K562 (cell line): Measurements from ENCODE around the gene CFDP1. TPM values are rescaled to one million over a fixed set of nuclear protein-coding genes. Genes with fewer than 3 reads are reported as not detected.

Experiments used
- CBX5 ChIP-seq: IDR thresholded peaks from 2 replicates; pipeline ENCODE4 v1.6.1; 2014; ENCODE audit warnings: low read depth, borderline replicate concordance
- FOSL1 ChIP-seq: fragments of 200-800 bp; sonication (Bioruptor generic); conservative IDR thresholded peaks from 2 replicates; pipeline ENCODE4 v1.6.1; 2016; ENCODE audit warnings: missing genetic modification characterization, missing compliant biosample characterization
- HLTF ChIP-seq: fragments of 450-650 bp; IDR thresholded peaks from 2 replicates; pipeline ENCODE4 v1.6.1; 2016
- KDM1A ChIP-seq, 2 experiments: fragments of 450-650 bp; IDR thresholded peaks; 2 replicates each; pipeline ENCODE4 v1.6.1; 2016; ENCODE audit warnings: mild to moderate bottlenecking in 2 of 2
- MCM7 ChIP-seq, 2 experiments: fragments of 450-650 bp; IDR thresholded peaks; 2 replicates each; pipeline ENCODE4 v1.6.1; 2016 to 2018
- MLLT1 ChIP-seq, 2 experiments: fragments of 450-650 bp; IDR thresholded peaks; 2 replicates each; pipeline ENCODE4 v1.6.1; 2016
- MTF1 ChIP-seq: fragments of 250-450 bp; sonication (Bioruptor Pico); IDR thresholded peaks from 2 replicates; pipeline ENCODE4 v1.9.0; 2021; ENCODE audit warnings: moderate library complexity, mild to moderate bottlenecking, inconsistent platforms, borderline replicate concordance
- PML ChIP-seq: IDR thresholded peaks from 2 replicates; pipeline ENCODE4 v1.6.1; 2012; ENCODE audit warnings: low read length, inconsistent platforms
- SIRT6 ChIP-seq: IDR thresholded peaks from one replicate; pipeline ENCODE4 v1.6.1; 2012; ENCODE audit warnings: low read depth, mild to moderate bottlenecking, control low read depth, inconsistent platforms, low read length, moderate library complexity
- SMARCE1 ChIP-seq: fragments of 450-650 bp; IDR thresholded peaks from 2 replicates; pipeline ENCODE4 v1.7.1; 2016; ENCODE audit warnings: mild to moderate bottlenecking
- ZC3H4 ChIP-seq: sonication (generic); formaldehyde crosslinking; IDR thresholded peaks from 2 replicates; pipeline ENCODE4 v1.9.0; 2021; ENCODE audit warnings: missing genetic modification reagents, borderline replicate concordance
- ZNF232 ChIP-seq: sonication (generic); formaldehyde crosslinking; IDR thresholded peaks from 2 replicates; pipeline ENCODE4 v1.8.0; 2022; ENCODE audit warnings: mild to moderate bottlenecking, missing genetic modification reagents
- ZSCAN32 ChIP-seq: fragments of 450-650 bp; formaldehyde crosslinking; IDR thresholded peaks from 2 replicates; pipeline ENCODE4 v1.4.0; 2020; ENCODE audit warnings: mild to moderate bottlenecking, moderate library complexity
- polyA plus RNA-seq, 8 experiments: library from polyadenylated mRNA; depleted of rRNA in 4 of 8; stranded (reverse) in 5 of 8; unstranded in 3 of 8; fragments of >200 nt; fragmentation: Nextera tagmentation in 2 of 8; fragmentation: Illumina TruSeq in 1 of 8; extraction: Ambion mirVana in 2 of 8; extraction: Trizol in 1 of 8; gene quantifications; 2 replicates each; pipeline versions ENCODE4 v1.2.1 to v1.2.3, GENCODE V29; 2011 to 2014; ENCODE audit warnings: inconsistent platforms in 1 of 8, missing spikeins in 1 of 8
- total RNA-seq, 7 experiments: library from RNA; depleted of rRNA in 6 of 7; stranded (reverse); fragments of >200 nt in 6 of 7; fragmentation: Illumina TruSeq in 2 of 7; extraction: Trizol in 2 of 7; gene quantifications; 2 replicates each; pipeline versions ENCODE4 v1.2.1 to v1.2.3, GENCODE V29; 2011 to 2021; ENCODE audit warnings: low replicate concordance in 1 of 7
- TF ChIP-seq, protein P1 (sequence below): sonication (generic); formaldehyde crosslinking; IDR thresholded peaks from 2 replicates; pipeline ENCODE4 v1.9.0; 2022; ENCODE audit warnings: mild to moderate bottlenecking, missing genetic modification reagents
- TF ChIP-seq, protein P2 (sequence below): sonication (generic); formaldehyde crosslinking; IDR thresholded peaks from 2 replicates; pipeline ENCODE4 v1.4.0; 2020; ENCODE audit warnings: mild to moderate bottlenecking, missing genetic modification reagents
- TF ChIP-seq, protein P3 (sequence below): sonication (generic); IDR thresholded peaks from 2 replicates; pipeline ENCODE4 v1.6.1; 2016
- TF ChIP-seq, protein P4 (sequence below): sonication (generic); formaldehyde crosslinking; IDR thresholded peaks from 2 replicates; pipeline ENCODE4 v1.8.0; 2022; ENCODE audit warnings: missing genetic modification reagents, mild to moderate bottlenecking, borderline replicate concordance
- TF ChIP-seq, protein P5 (sequence below): fragments of 150-350 bp; conservative IDR thresholded peaks from 2 replicates; pipeline ENCODE4 v1.6.1; 2014; ENCODE audit warnings: low read length

The CFDP1 gene
- total and polyA plus RNA-seq, 9 of the 15 experiments (the other 6 are each of a cell fraction or from before 2014, with no cell fraction given): 31.5 to 78.4 (median 61.7) TPM

DNA sequence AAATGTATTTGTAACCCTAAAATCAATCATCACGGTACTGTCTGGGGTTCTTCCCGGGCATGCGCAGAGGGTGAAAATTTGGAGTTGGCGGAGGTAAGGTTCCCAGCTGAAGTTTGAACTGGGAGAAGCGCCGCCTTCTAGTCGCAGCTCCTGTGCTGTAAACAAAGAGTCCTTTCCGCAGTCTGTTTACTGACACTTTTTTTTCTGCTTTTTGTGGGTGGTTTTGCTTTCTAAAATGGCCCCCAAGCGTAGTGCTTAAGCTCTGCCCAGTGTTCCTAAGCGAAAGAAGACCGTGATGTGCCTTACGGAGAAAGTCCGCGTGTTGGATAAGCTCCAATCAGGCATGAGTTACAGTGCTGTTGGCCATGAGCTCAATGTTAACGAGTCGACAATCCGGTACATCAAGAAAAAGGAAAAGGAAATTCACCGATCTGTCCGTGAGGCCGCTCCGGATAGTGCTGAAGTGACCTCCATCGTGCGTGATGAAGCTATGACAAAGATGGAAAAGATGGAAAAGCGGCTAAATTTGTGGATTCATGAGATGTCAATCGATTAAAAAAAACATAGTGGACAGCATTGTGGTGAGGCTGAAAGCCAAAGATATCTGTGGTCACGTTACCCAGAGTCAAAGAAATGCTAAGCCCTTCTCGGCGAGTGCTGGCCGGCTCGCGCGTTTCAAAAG, 570 bp upstream of the CFDP1 start (continued):
- TF ChIP-seq, protein P1, sequence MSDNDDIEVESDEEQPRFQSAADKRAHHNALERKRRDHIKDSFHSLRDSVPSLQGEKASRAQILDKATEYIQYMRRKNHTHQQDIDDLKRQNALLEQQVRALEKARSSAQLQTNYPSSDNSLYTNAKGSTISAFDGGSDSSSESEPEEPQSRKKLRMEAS (CRISPR knock-in tag): peak; percentile 86
- TF ChIP-seq KDM1A (IDR thresholded peaks at IDR 0.05) (no peak), HLTF (no peak), SIRT6 (no peak), MCM7 (IDR thresholded peaks at IDR 0.05) (no peak), PML (peak; percentile 47; the same call in 1 of the 2 replicates), ZNF232 (CRISPR knock-in tag) (peak; percentile 74; the same call in 1 of the 2 replicates), ZC3H4 (CRISPR knock-in tag) (no peak), ZSCAN32 (CRISPR knock-in tag) (no peak), MTF1 (CRISPR knock-in tag) (no peak), CBX5 (no peak), SMARCE1 (0 out of 2 replicates have a peak, but pooled peaks have one; percentile 11), FOSL1 (tag) (no peak), MLLT1 (IDR thresholded peaks at IDR 0.05) (no peak)
- TF ChIP-seq, protein P2, sequence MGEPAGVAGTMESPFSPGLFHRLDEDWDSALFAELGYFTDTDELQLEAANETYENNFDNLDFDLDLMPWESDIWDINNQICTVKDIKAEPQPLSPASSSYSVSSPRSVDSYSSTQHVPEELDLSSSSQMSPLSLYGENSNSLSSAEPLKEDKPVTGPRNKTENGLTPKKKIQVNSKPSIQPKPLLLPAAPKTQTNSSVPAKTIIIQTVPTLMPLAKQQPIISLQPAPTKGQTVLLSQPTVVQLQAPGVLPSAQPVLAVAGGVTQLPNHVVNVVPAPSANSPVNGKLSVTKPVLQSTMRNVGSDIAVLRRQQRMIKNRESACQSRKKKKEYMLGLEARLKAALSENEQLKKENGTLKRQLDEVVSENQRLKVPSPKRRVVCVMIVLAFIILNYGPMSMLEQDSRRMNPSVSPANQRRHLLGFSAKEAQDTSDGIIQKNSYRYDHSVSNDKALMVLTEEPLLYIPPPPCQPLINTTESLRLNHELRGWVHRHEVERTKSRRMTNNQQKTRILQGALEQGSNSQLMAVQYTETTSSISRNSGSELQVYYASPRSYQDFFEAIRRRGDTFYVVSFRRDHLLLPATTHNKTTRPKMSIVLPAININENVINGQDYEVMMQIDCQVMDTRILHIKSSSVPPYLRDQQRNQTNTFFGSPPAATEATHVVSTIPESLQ (CRISPR knock-in tag): peak; percentile 75; the same call in 1 of the 2 replicates
- TF ChIP-seq, protein P3, sequence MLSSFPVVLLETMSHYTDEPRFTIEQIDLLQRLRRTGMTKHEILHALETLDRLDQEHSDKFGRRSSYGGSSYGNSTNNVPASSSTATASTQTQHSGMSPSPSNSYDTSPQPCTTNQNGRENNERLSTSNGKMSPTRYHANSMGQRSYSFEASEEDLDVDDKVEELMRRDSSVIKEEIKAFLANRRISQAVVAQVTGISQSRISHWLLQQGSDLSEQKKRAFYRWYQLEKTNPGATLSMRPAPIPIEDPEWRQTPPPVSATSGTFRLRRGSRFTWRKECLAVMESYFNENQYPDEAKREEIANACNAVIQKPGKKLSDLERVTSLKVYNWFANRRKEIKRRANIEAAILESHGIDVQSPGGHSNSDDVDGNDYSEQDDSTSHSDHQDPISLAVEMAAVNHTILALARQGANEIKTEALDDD: no peak
- TF ChIP-seq, protein P4, sequence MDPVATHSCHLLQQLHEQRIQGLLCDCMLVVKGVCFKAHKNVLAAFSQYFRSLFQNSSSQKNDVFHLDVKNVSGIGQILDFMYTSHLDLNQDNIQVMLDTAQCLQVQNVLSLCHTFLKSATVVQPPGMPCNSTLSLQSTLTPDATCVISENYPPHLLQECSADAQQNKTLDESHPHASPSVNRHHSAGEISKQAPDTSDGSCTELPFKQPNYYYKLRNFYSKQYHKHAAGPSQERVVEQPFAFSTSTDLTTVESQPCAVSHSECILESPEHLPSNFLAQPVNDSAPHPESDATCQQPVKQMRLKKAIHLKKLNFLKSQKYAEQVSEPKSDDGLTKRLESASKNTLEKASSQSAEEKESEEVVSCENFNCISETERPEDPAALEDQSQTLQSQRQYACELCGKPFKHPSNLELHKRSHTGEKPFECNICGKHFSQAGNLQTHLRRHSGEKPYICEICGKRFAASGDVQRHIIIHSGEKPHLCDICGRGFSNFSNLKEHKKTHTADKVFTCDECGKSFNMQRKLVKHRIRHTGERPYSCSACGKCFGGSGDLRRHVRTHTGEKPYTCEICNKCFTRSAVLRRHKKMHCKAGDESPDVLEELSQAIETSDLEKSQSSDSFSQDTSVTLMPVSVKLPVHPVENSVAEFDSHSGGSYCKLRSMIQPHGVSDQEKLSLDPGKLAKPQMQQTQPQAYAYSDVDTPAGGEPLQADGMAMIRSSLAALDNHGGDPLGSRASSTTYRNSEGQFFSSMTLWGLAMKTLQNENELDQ: peak; percentile 15; the same call in 1 of the 2 replicates
- TF ChIP-seq, protein P5, sequence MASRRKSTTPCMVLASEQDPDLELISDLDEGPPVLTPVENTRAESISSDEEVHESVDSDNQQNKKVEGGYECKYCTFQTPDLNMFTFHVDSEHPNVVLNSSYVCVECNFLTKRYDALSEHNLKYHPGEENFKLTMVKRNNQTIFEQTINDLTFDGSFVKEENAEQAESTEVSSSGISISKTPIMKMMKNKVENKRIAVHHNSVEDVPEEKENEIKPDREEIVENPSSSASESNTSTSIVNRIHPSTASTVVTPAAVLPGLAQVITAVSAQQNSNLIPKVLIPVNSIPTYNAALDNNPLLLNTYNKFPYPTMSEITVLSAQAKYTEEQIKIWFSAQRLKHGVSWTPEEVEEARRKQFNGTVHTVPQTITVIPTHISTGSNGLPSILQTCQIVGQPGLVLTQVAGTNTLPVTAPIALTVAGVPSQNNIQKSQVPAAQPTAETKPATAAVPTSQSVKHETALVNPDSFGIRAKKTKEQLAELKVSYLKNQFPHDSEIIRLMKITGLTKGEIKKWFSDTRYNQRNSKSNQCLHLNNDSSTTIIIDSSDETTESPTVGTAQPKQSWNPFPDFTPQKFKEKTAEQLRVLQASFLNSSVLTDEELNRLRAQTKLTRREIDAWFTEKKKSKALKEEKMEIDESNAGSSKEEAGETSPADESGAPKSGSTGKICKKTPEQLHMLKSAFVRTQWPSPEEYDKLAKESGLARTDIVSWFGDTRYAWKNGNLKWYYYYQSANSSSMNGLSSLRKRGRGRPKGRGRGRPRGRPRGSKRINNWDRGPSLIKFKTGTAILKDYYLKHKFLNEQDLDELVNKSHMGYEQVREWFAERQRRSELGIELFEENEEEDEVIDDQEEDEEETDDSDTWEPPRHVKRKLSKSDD: no peak
